Hepatocyte (in vitro differentiated cells): Measurements from ENCODE around the gene SMIM35. TPM values are rescaled to one million over a fixed set of nuclear protein-coding genes. Genes with fewer than 3 reads are reported as not detected.

Experiments used
- DNase-seq: peaks from one replicate; pipeline ENCODE4 v3.0.0-alpha.2; 2016; ENCODE audit warnings: low spot score
- H2AFZ ChIP-seq: fragments of 200-600 bp; sonication (generic); 2 replicates; pipeline ENCODE4 v1.6.0; 2016; ENCODE audit warnings: antibody characterized with exemption, mild to moderate bottlenecking
- H3K27ac ChIP-seq: fragments of 200-600 bp; sonication (generic); 2 replicates; pipeline ENCODE4 v1.5.1; 2016; ENCODE audit warnings: mild to moderate bottlenecking
- H3K27me3 ChIP-seq: fragments of 200-600 bp; sonication (generic); 2 replicates; pipeline ENCODE4 v1.6.1; 2016
- H3K36me3 ChIP-seq: fragments of 200-600 bp; sonication (generic); replicated peaks from 2 replicates; pipeline ENCODE4 v1.5.1; 2016; ENCODE audit warnings: low read depth; ENCODE audit not compliant: insufficient read depth
- H3K4me1 ChIP-seq: fragments of 200-600 bp; sonication (generic); 2 replicates; pipeline ENCODE4 v1.5.1; 2016; ENCODE audit warnings: mild to moderate bottlenecking, moderate library complexity; ENCODE audit not compliant: insufficient read depth
- H3K4me2 ChIP-seq: fragments of 200-600 bp; sonication (generic); 2 replicates; pipeline ENCODE4 v1.6.0; 2016
- H3K4me3 ChIP-seq: fragments of 200-600 bp; sonication (generic); 2 replicates; pipeline ENCODE4 v1.5.1; 2016; ENCODE audit warnings: mild to moderate bottlenecking
- H3K79me2 ChIP-seq: fragments of 200-600 bp; sonication (generic); 2 replicates; pipeline ENCODE4 v1.6.0; 2017; ENCODE audit warnings: mild to moderate bottlenecking
- H3K9me2 ChIP-seq: fragments of 200-600 bp; sonication (generic); replicated peaks from 2 replicates; pipeline ENCODE4 v1.6.0; 2017; ENCODE audit warnings: mild to moderate bottlenecking; ENCODE audit not compliant: insufficient read depth
- H3K9me3 ChIP-seq: fragments of 200-600 bp; sonication (generic); 2 replicates; pipeline ENCODE4 v1.5.1; 2016; ENCODE audit warnings: low read depth, mild to moderate bottlenecking
- H4K20me1 ChIP-seq: fragments of 200-600 bp; sonication (generic); 2 replicates; pipeline ENCODE4 v1.6.0; 2016; ENCODE audit warnings: mild to moderate bottlenecking; ENCODE audit not compliant: insufficient read depth, poor library complexity, severe bottlenecking
- EZH2 ChIP-seq: fragments of 200-600 bp; sonication (generic); IDR thresholded peaks from 2 replicates; pipeline ENCODE4 v1.6.1; 2016; ENCODE audit warnings: antibody characterized with exemption, mild to moderate bottlenecking, borderline replicate concordance
- EZH2phosphoT487 ChIP-seq: fragments of 200-600 bp; sonication (generic); IDR thresholded peaks from one replicate; pipeline ENCODE4 v1.6.1; 2018; ENCODE audit warnings: antibody characterized with exemption, mild to moderate bottlenecking, low read depth, moderate library complexity; ENCODE audit not compliant: unreplicated experiment, severe bottlenecking
- WGBS: methylation state at CpG from one replicate; pipeline ENCODE4 v1.1.6; 2016; ENCODE audit warnings: low lambda C conversion rate; ENCODE audit errors: missing lambda C conversion rate; 5-methylcytosine and 5-hydroxymethylcytosine counted together
- polyA plus RNA-seq: library from polyadenylated mRNA; unstranded; fragments of >200 nt; fragmentation: Nextera tagmentation; extraction: Ambion mirVana; gene quantifications from 2 replicates; pipeline ENCODE4 v1.2.1, GENCODE V29; 2016
- total RNA-seq: library from RNA; depleted of rRNA; stranded (reverse); fragments of >200 nt; gene quantifications from 2 replicates; pipeline ENCODE4 v1.2.3, GENCODE V29; 2014
- TF ChIP-seq, protein P1 (sequence below): fragments of 200-600 bp; sonication (generic); IDR thresholded peaks from 2 replicates; pipeline ENCODE4 v1.5.1; 2016; ENCODE audit warnings: antibody characterized with exemption, mild to moderate bottlenecking; ENCODE audit not compliant: poor library complexity

SMIM35 gene
- total and polyA plus RNA-seq, 2 experiments from 2014 or later = 0.03 TPM; not detected in 1

DNA sequence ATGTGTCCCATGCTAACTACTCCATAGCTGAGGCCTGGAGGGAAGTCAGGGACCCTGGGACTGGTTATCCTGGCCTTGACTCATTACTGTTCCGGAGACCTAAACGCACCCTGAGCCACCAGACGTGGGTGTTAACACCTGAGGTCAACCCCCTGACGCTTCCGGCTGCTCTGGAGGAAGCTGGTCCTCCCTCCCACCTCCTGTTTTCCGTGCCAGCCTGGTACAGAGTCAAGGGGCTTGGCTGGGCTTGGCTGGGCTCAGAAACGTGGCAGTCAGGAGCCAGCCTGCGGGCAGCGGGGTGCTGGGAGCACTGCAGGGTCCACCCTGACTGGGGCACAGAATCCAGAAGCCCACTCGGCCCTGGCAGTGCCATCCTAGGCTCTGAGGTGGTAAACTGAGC is 7.3 kb downstream of the SMIM35 start:
- no peak for TF ChIP-seq EZH2
- no peak for TF ChIP-seq EZH2phosphoT487
- TF ChIP-seq, protein P1, sequence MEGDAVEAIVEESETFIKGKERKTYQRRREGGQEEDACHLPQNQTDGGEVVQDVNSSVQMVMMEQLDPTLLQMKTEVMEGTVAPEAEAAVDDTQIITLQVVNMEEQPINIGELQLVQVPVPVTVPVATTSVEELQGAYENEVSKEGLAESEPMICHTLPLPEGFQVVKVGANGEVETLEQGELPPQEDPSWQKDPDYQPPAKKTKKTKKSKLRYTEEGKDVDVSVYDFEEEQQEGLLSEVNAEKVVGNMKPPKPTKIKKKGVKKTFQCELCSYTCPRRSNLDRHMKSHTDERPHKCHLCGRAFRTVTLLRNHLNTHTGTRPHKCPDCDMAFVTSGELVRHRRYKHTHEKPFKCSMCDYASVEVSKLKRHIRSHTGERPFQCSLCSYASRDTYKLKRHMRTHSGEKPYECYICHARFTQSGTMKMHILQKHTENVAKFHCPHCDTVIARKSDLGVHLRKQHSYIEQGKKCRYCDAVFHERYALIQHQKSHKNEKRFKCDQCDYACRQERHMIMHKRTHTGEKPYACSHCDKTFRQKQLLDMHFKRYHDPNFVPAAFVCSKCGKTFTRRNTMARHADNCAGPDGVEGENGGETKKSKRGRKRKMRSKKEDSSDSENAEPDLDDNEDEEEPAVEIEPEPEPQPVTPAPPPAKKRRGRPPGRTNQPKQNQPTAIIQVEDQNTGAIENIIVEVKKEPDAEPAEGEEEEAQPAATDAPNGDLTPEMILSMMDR = no peak
- H2AFZ ChIP-seq = no peak overlapping the region
- H3K36me3 ChIP-seq = no peaks in the 10 kb centered on the region
- peaks cover 27% of the 10 kb centered on the region for H3K4me1 ChIP-seq
- peaks cover 2% of the 10 kb centered on the region for H3K27me3 ChIP-seq
- H3K9me2 ChIP-seq = no peaks in the 10 kb centered on the region
- WGBS = 83% methylated on average over 10 of the region's 10 CpGs
- no peaks in the 10 kb centered on the region for H4K20me1 ChIP-seq
- no peak for DNase-seq
- H3K27ac ChIP-seq = peak overlapping the region; percentile 51
- no peak overlapping the region for H3K4me2 ChIP-seq
- H3K79me2 ChIP-seq = no peaks in the 10 kb centered on the region
- H3K9me3 ChIP-seq = no peaks in the 10 kb centered on the region
- H3K4me3 ChIP-seq = no peak overlapping the region

DNA sequence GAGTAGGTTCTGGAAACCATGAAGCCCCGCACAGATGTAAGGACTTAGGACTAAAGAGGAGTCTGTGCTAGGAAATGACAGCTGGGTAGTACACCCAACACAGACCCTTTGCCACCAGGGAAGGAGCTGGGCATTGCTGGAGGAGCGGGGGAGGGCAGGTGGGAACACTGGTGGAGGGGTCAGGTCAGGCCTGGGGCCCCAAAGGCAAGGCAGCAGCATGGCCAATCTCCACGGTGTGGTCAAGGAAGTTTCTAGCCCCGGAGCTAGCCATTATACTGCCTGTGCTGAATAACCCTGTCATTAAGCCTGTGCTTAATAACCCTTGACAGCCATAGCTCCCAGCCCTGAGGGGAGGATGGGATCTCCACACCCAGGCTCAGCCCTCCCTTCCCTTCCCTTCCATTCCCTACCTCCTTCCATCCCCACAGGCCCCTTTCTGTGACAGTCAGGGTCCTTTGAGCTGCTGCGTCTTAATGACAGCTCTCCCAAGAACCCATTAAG is 7.8 kb downstream of the SMIM35 start:
- Histone ChIP-seq H3K27ac (peak overlapping the region; percentile 51), H2AFZ (no peak overlapping the region), H3K9me2 (no peaks in the 10 kb centered on the region), H3K27me3 (peaks cover 2% of the 10 kb centered on the region), H3K79me2 (no peaks in the 10 kb centered on the region), H3K4me2 (peak overlapping the region; percentile 32), H4K20me1 (no peaks in the 10 kb centered on the region), H3K36me3 (no peaks in the 10 kb centered on the region), H3K4me3 (no peak overlapping the region), H3K9me3 (no peaks in the 10 kb centered on the region), H3K4me1 (peaks cover 26% of the 10 kb centered on the region)
- TF ChIP-seq EZH2phosphoT487 = no peak
- no peak for TF ChIP-seq EZH2
- no peak for DNase-seq
- 74% methylated on average over 5 of the region's 5 CpGs for WGBS

DNA sequence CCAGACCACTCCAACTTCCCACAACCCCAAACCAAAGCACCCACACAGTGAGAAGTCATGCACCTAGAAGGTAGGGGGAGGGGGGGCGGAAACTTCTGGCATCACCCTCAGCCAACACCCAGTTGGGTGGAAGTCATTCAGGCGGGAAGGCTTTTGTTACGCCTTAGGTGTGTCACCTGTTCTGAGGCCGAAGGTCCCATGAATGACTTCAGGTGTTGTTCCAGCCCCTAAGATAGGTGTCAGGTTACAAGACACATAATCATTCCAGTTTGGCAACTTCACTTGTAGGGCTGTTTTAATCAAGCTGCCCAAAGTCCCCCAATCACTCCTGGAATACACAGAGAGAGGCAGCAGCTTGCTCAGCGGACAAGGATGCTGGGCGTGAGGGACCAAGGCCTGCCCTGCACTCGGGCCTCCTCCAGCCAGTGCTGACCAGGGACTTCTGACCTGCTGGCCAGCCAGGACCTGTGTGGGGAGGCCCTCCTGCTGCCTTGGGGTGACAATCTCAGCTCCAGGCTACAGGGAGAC is 9.9 kb downstream of the SMIM35 start, which contains the start of gene TMPRSS4:
Gene TMPRSS4 (plus strand): TSS at position 325 of the 528 bp plus-strand sequence. CDS start 225 bp downstream, outside the sequence.
- Histone ChIP-seq H3K4me2 (peak within 1 kb of the TSS; percentile 64), H3K4me3 (no peak within 1 kb of the TSS)

DNA sequence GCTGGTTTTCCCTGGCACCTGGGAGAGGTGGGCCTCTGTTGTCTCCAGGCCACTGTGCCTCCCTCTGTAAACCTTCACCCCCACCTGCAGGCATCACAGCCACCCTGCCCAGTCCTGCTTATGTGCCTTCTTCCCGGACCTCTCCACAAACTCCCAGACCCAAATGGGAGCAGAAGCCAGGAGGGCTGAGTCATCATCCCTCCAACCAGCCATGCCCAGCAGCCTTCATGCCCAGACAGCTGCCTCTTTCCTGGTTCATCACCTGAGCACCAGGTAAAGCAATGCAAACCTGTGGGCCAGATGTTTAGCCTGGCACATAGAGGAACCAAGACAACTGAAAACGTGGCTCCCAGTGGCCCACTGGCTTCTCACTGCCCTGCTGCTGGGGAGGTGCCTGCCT is 12.0 kb downstream of the SMIM35 start:
- 64% methylated on average over 2 of the region's 2 CpGs for WGBS
- Histone ChIP-seq H3K4me1 (peaks cover 18% of the 10 kb centered on the region), H3K27me3 (no peaks in the 10 kb centered on the region), H2AFZ (no peak overlapping the region), H3K9me3 (no peaks in the 10 kb centered on the region), H3K9me2 (no peaks in the 10 kb centered on the region), H3K4me2 (no peak overlapping the region), H3K27ac (no peak overlapping the region), H4K20me1 (no peaks in the 10 kb centered on the region), H3K79me2 (no peaks in the 10 kb centered on the region), H3K4me3 (no peak overlapping the region), H3K36me3 (no peaks in the 10 kb centered on the region)
- TF ChIP-seq, protein P1 = no peak
- TF ChIP-seq EZH2phosphoT487 (no peak), EZH2 (no peak)
- DNase-seq = no peak

More for the DNA sequence above, 9.9 kb downstream of the SMIM35 start, which contains the start of gene TMPRSS4:
- Histone ChIP-seq H2AFZ (no peak within 1 kb of the TSS), H3K36me3 (no peaks in the 10 kb centered on the region), H3K9me3 (no peaks in the 10 kb centered on the region), H3K4me1 (peaks cover 18% of the 10 kb centered on the region), H3K27ac (peak within 1 kb of the TSS; percentile 92), H4K20me1 (no peaks in the 10 kb centered on the region), H3K9me2 (no peaks in the 10 kb centered on the region), H3K79me2 (no peaks in the 10 kb centered on the region), H3K27me3 (peaks cover 2% of the 10 kb centered on the region)
- DNase-seq = peak; percentile 86
- WGBS = 59% methylated on average over 7 of the region's 7 CpGs
- TF ChIP-seq EZH2phosphoT487 (no peak), EZH2 (no peak)
- TF ChIP-seq, protein P1 = no peak
